SK-N-SH (cell line): ENCODE measurements around the gene GNL2. TPM values are rescaled to one million over a fixed set of nuclear protein-coding genes. Genes with fewer than 3 reads are reported as not detected.

ENCODE experiments used
- CTCF ChIA-PET: fragments of 300-600, 350-600 bp; formaldehyde crosslinking; extraction: SDS; loops from one replicate; lab custom pipeline; 2021; lab: Yijun Ruan, JAX
- POLR2A ChIA-PET: fragments of 350-600 bp; sonication (Branson Sonifier 250); formaldehyde crosslinking; extraction: SDS; loops from one replicate; lab custom pipeline; 2020; ENCODE audit warnings: antibody characterized with exemption, inconsistent platforms; lab: Yijun Ruan, JAX
- DNase-seq: peaks from one replicate; pipeline ENCODE4 v3.0.0; 2012
- H2AFZ ChIP-seq: fragments of 200-600 bp; sonication (generic); 2 replicates; pipeline ENCODE4 v1.8.1; 2016; ENCODE audit warnings: antibody characterized with exemption, mild to moderate bottlenecking, low read depth
- H3F3A ChIP-seq: fragments of 200-600 bp; sonication (generic); replicated peaks from 2 replicates; pipeline ENCODE3; 2016; ENCODE audit warnings: antibody characterized with exemption, mild to moderate bottlenecking; ENCODE audit not compliant: insufficient read depth
- H3K27ac ChIP-seq, 2 experiments: fragments of 200-500 bp in 1 of 2; fragments of 200-600 bp in 1 of 2; sonication (Bioruptor generic) in 1 of 2; sonication (generic), shearing (Covaris generic) in 1 of 2; 2 replicates each; pipeline versions ENCODE4 v1.5.1 to v1.6.1; 2014 to 2016; ENCODE audit warnings: low read depth in 2 of 2, inconsistent platforms in 1 of 2, low read length in 1 of 2, mild to moderate bottlenecking in 1 of 2, mixed read lengths in 1 of 2
- H3K27me3 ChIP-seq: fragments of 200-600 bp; sonication (generic), shearing (Covaris generic); 2 replicates; pipeline ENCODE4 v1.6.1; 2016; ENCODE audit warnings: mixed run types; ENCODE audit not compliant: insufficient read depth
- H3K36me3 ChIP-seq, 2 experiments: fragments of 200-500 bp in 1 of 2; fragments of 200-600 bp in 1 of 2; sonication (Bioruptor generic) in 1 of 2; sonication (generic) in 1 of 2; replicated peaks in 1 of 2; 2 replicates each; pipeline versions ENCODE3 to v1.5.1; 2014 to 2016; ENCODE audit warnings: low read length in 1 of 2, mild to moderate bottlenecking in 1 of 2; ENCODE audit not compliant: insufficient read depth in 2 of 2, control insufficient read depth in 1 of 2
- H3K4me1 ChIP-seq, 2 experiments: fragments of 200-500 bp in 1 of 2; fragments of 200-600 bp in 1 of 2; sonication (Bioruptor generic) in 1 of 2; sonication (generic), shearing (Covaris generic) in 1 of 2; 2 replicates each; pipeline versions ENCODE4 v1.5.1 to v1.6.1; 2014 to 2016; ENCODE audit warnings: low read depth in 1 of 2, low read length in 1 of 2, mixed run types in 1 of 2; ENCODE audit not compliant: insufficient read depth in 2 of 2, control insufficient read depth in 1 of 2
- H3K4me2 ChIP-seq: fragments of 200-600 bp; sonication (generic), shearing (Covaris generic); 2 replicates; pipeline ENCODE4 v1.6.1; 2017; ENCODE audit warnings: mixed run types
- H3K4me3 ChIP-seq, 2 experiments: fragments of 200-500 bp in 1 of 2; fragments of 200-600 bp in 1 of 2; sonication (Bioruptor generic) in 1 of 2; sonication (generic), shearing (Covaris generic) in 1 of 2; 2 replicates each; pipeline versions ENCODE4 v1.5.1 to v1.8.1; 2014 to 2016; ENCODE audit warnings: low read depth in 2 of 2, inconsistent platforms in 1 of 2, low read length in 1 of 2, mild to moderate bottlenecking in 1 of 2, mixed read lengths in 1 of 2, moderate library complexity in 1 of 2
- H3K79me2 ChIP-seq: fragments of 200-600 bp; sonication (generic); 2 replicates; pipeline ENCODE4 v1.8.1; 2017; ENCODE audit warnings: mild to moderate bottlenecking; ENCODE audit not compliant: insufficient read depth
- H3K9ac ChIP-seq: fragments of 200-600 bp; sonication (generic); 2 replicates; pipeline ENCODE4 v1.6.1; 2017; ENCODE audit warnings: mixed run types
- H3K9me2 ChIP-seq: fragments of 200-600 bp; sonication (generic); 2 replicates; pipeline ENCODE4 v1.6.1; 2017; ENCODE audit warnings: mixed run types
- H3K9me3 ChIP-seq: fragments of 200-600 bp; sonication (generic); 2 replicates; pipeline ENCODE4 v1.6.1; 2017; ENCODE audit warnings: mixed run types, mild to moderate bottlenecking, moderate library complexity
- H4K20me1 ChIP-seq: fragments of 200-600 bp; sonication (generic); 2 replicates; pipeline ENCODE4 v1.6.1; 2017; ENCODE audit warnings: mild to moderate bottlenecking, mixed run types; ENCODE audit not compliant: insufficient read depth
- CHD2 ChIP-seq: fragments of 150-350 bp; IDR thresholded peaks from 2 replicates; pipeline ENCODE4 v1.6.1; 2018; ENCODE audit warnings: low read length; ENCODE audit not compliant: partially characterized antibody
- CTCF ChIP-seq: fragments of 200-600 bp; sonication (generic); IDR thresholded peaks from 2 replicates; pipeline ENCODE4 v1.6.1; 2017; ENCODE audit warnings: antibody characterized with exemption, mild to moderate bottlenecking, moderate library complexity
- FOSL2 ChIP-seq: IDR thresholded peaks from 2 replicates; pipeline ENCODE4 v1.4.0; 2012; ENCODE audit warnings: low read depth, mild to moderate bottlenecking, moderate library complexity, borderline replicate concordance
- FOXJ3 ChIP-seq: sonication (generic); formaldehyde crosslinking; IDR thresholded peaks from 2 replicates; pipeline ENCODE4 v1.5.1; 2020; ENCODE audit warnings: mild to moderate bottlenecking, missing genetic modification reagents
- GABPA ChIP-seq: IDR thresholded peaks from 2 replicates; pipeline ENCODE4 v1.4.0; 2012; ENCODE audit warnings: low read depth, mild to moderate bottlenecking
- GATA2 ChIP-seq: sonication (generic); formaldehyde crosslinking; IDR thresholded peaks from 2 replicates; pipeline ENCODE4 v1.5.0; 2020; ENCODE audit warnings: mild to moderate bottlenecking, missing genetic modification reagents
- IRF3 ChIP-seq: fragments of 150-350 bp; IDR thresholded peaks from 2 replicates; pipeline ENCODE4 v1.6.1; 2016; ENCODE audit warnings: mild to moderate bottlenecking, low read depth, low read length
- JUND ChIP-seq: IDR thresholded peaks from 2 replicates; pipeline ENCODE4 v1.4.0; 2012
- MEF2A ChIP-seq: IDR thresholded peaks from 2 replicates; pipeline ENCODE4 v1.4.0; 2012; ENCODE audit warnings: low read depth, borderline replicate concordance
- MXI1 ChIP-seq: IDR thresholded peaks from 2 replicates; pipeline ENCODE4 v1.6.1; 2012; ENCODE audit warnings: mild to moderate bottlenecking, low read depth, low read length, improper control_type of control experiment
- NFIC ChIP-seq: IDR thresholded peaks from 2 replicates; pipeline ENCODE4 v1.4.0; 2012; ENCODE audit warnings: borderline replicate concordance
- NRF1 ChIP-seq: IDR thresholded peaks from 2 replicates; pipeline ENCODE4 v1.6.1; 2012; ENCODE audit warnings: low read depth, mild to moderate bottlenecking, low read length
- PBX3 ChIP-seq: IDR thresholded peaks from 2 replicates; pipeline ENCODE4; 2012
- RAD21 ChIP-seq: IDR thresholded peaks from 2 replicates; pipeline ENCODE4 v1.6.1; 2012; ENCODE audit warnings: mild to moderate bottlenecking, low read length
- SIN3A ChIP-seq: IDR thresholded peaks from 2 replicates; pipeline ENCODE4 v1.6.1; 2012; ENCODE audit warnings: low read depth, mild to moderate bottlenecking, low read length, moderate library complexity, borderline replicate concordance
- SMC3 ChIP-seq: IDR thresholded peaks from 2 replicates; pipeline ENCODE4 v1.6.1; 2012; ENCODE audit warnings: low read depth, low read length, improper control_type of control experiment
- TCF12 ChIP-seq: IDR thresholded peaks from 2 replicates; pipeline ENCODE4 v1.4.0; 2012
- USF1 ChIP-seq: IDR thresholded peaks from 2 replicates; pipeline ENCODE4 v1.4.0; 2012; ENCODE audit warnings: low read depth, borderline replicate concordance
- YY1 ChIP-seq: IDR thresholded peaks from 2 replicates; pipeline ENCODE4 v1.4.0; 2012; ENCODE audit warnings: low read depth, mild to moderate bottlenecking
- ZBTB33 ChIP-seq: IDR thresholded peaks from 2 replicates; pipeline ENCODE4 v1.4.0; 2012; ENCODE audit warnings: low read depth, borderline replicate concordance
- WGBS: methylation state at CpG from one replicate; pipeline ENCODE4 v1.1.6; 2017; ENCODE audit warnings: low lambda C conversion rate; 5-methylcytosine and 5-hydroxymethylcytosine counted together
- polyA plus RNA-seq, 3 experiments: library from polyadenylated mRNA; depleted of rRNA; stranded (reverse); fragments of >200 nt; gene quantifications; 2 replicates each; pipeline ENCODE4 v1.2.3, GENCODE V29; 2012

The GNL2 gene
- polyA plus RNA-seq, 1 of the 3 experiments (the other 2 are of a cell fraction), result 37.6 TPM

GRCh38 chr1:37634992-37635902 is 39.5 kb upstream of the GNL2 start:
- H3K4me1 ChIP-seq, result no peaks in the 10 kb centered on the region; a peak in 1 of 4 replicates
- CTCF ChIA-PET, result interaction anchor here (0.9 to 2.2 kb wide), 5 partner anchors 26 to 120 kb away, joined by 3 to 9 read pairs (median 5); partner anchors contain the start of gene MEAF6
- no peak for TF ChIP-seq MEF2A
- no peak for TF ChIP-seq ZBTB33
- TF ChIP-seq IRF3, result no peak
- TF ChIP-seq NRF1, result no peak
- no peak for TF ChIP-seq YY1
- TF ChIP-seq SIN3A, result no peak
- no peak for TF ChIP-seq FOSL2
- TF ChIP-seq GATA2 (CRISPR knock-in tag), result no peak
- no peak for TF ChIP-seq NFIC
- TF ChIP-seq RAD21, result no peak
- TF ChIP-seq MXI1, result no peak
- TF ChIP-seq PBX3, result no peak
- no peak for TF ChIP-seq JUND
- TF ChIP-seq TCF12, result no peak
- no peak for TF ChIP-seq CHD2
- TF ChIP-seq CTCF, result no peak
- no peak for TF ChIP-seq GABPA
- no peak for TF ChIP-seq FOXJ3 (CRISPR knock-in tag)
- TF ChIP-seq USF1, result no peak
- TF ChIP-seq SMC3, result no peak
- H3K27me3 ChIP-seq, result peaks cover 79% of the 10 kb centered on the region
- no peaks in the 10 kb centered on the region for H4K20me1 ChIP-seq
- no peak overlapping the region; a peak in 2 of 4 replicates for H3K4me3 ChIP-seq
- H2AFZ ChIP-seq, result no peak overlapping the region
- H3K4me2 ChIP-seq, result peak overlapping the region; percentile 73; the same call in 1 of the 2 replicates
- no peak overlapping the region for H3K27ac ChIP-seq
- WGBS, result 9% methylated on average over 6 of the region's 26 CpGs
- no peaks in the 10 kb centered on the region for H3K9me2 ChIP-seq
- H3K9ac ChIP-seq, result no peak overlapping the region
- POLR2A ChIA-PET, result interaction anchor here (1.1 kb wide), 1 partner anchor 54 kb away, joined by 3 read pairs; no protein-coding TSS in a partner anchor
- no peaks in the 10 kb centered on the region for H3K36me3 ChIP-seq
- H3K79me2 ChIP-seq, result no peaks in the 10 kb centered on the region
- no peaks in the 10 kb centered on the region for H3K9me3 ChIP-seq
- no peak for DNase-seq
- no peaks in the 10 kb centered on the region for H3F3A ChIP-seq
